Measurements from ENCODE around the gene SMAD1.

DNA sequence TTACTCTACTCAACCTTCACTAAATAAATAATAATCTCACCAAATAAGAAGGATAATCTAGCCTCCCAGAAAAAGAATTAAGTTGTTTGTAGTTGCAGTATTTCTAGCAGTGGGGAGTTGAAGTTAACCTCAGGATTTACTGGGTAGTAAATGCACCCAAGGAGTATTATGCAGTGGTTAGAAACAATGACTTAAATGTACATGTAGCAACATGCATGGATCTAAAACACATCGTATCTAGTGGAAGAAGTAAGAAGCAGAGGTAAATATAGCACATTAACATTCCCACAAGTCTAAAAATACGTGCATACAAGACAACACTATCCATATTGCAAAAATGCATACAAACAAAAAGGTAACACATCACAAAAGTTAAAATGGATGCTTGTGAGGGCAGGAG, 44.2 kb upstream of the SMAD1 start:
- TF ChIP-seq, protein P1, sequence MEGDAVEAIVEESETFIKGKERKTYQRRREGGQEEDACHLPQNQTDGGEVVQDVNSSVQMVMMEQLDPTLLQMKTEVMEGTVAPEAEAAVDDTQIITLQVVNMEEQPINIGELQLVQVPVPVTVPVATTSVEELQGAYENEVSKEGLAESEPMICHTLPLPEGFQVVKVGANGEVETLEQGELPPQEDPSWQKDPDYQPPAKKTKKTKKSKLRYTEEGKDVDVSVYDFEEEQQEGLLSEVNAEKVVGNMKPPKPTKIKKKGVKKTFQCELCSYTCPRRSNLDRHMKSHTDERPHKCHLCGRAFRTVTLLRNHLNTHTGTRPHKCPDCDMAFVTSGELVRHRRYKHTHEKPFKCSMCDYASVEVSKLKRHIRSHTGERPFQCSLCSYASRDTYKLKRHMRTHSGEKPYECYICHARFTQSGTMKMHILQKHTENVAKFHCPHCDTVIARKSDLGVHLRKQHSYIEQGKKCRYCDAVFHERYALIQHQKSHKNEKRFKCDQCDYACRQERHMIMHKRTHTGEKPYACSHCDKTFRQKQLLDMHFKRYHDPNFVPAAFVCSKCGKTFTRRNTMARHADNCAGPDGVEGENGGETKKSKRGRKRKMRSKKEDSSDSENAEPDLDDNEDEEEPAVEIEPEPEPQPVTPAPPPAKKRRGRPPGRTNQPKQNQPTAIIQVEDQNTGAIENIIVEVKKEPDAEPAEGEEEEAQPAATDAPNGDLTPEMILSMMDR (IDR thresholded peaks at IDR 0.05), result no peak
- TF ChIP-seq POLR2A (IDR thresholded peaks at IDR 0.05), result no peak
